Measurements from ENCODE around the gene PALLD. TPM values are rescaled to one million over a fixed set of nuclear protein-coding genes. Genes with fewer than 3 reads are reported as not detected.

PALLD gene
- total and polyA plus RNA-seq, 2 of the 8 experiments (the other 6 are each of a cell fraction or from before 2014, with no cell fraction given): 10.5 to 25.0 TPM

DNA sequence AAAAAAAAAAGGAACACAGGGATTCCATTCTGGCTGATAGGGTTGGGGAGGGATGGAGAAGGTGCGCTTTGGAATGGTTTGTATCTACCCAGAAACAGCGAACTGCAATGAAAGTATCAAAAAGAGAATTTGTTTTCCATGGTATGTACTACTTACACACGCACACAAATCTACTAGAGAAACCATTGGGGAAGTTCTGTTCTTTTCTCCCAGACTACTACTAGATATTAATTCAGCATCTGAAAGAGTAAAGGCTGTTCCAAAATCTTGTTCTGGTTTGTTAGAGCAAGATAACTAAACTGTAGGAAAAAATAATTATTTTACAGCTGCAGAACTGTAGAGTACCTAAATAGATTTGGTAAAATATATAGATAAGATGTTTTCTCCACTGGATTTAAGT lies 394.8 kb downstream of the PALLD start:
- H3K4me2 ChIP-seq (ENCODE audit: insufficient read depth in 1 of 2, low read depth in 2 of 2, low read length in 2 of 2): no peak overlapping the region

More for the DNA sequence above, 394.8 kb downstream of the PALLD start:
- H3K36me3 ChIP-seq (ENCODE audit: control insufficient read depth in 2 of 4, insufficient read depth in 4 of 4, low read length in 3 of 4): peaks cover 2 to 25% (median 16%) of the 10 kb centered on the region in 4 experiments; a peak in 6 of 8 replicates
- no peaks in the 10 kb centered on the region for H3K27me3 ChIP-seq (replicated peaks in 1 of 4; ENCODE audit: control insufficient read depth in 3 of 4, extremely low read depth in 1 of 4, insufficient read depth in 3 of 4, low read length in 3 of 4)
- no peak overlapping the region for H3K18ac ChIP-seq (ENCODE audit: extremely low read depth, low read length)
- no peak overlapping the region for H2BK12ac ChIP-seq (ENCODE audit: low read depth, low read length)
- H2AK5ac ChIP-seq (ENCODE audit: low read depth, low read length): no peak overlapping the region
- H3K79me2 ChIP-seq (ENCODE audit: control insufficient read depth in 1 of 2, insufficient read depth in 2 of 2, low read length in 2 of 2): no peaks in the 10 kb centered on the region
- no peak overlapping the region for H3K56ac ChIP-seq (replicated peaks; ENCODE audit: insufficient read length, low read depth, low read length)
- no peak overlapping the region for H3K14ac ChIP-seq (ENCODE audit: insufficient read length)
- no peak for FAIRE-seq
- H2AFZ ChIP-seq (ENCODE audit: low read length): no peak overlapping the region
- no peak overlapping the region for H4K8ac ChIP-seq (ENCODE audit: extremely low read depth, insufficient read depth, low read length)
- no peak overlapping the region for H3K4ac ChIP-seq (replicated peaks; ENCODE audit: insufficient read length, low read depth, low read length)
- H3K27ac ChIP-seq (ENCODE audit: low read depth, low read length): no peak overlapping the region
- no peaks in the 10 kb centered on the region for H3K9me3 ChIP-seq (ENCODE audit: insufficient read depth in 2 of 2, low read depth in 1 of 2, low read length in 1 of 2)
- POLR2A ChIA-PET (ENCODE audit: partially characterized antibody): no interaction called here
- CTCF ChIA-PET (ENCODE audit: partially characterized antibody): no interaction called here
- H4K20me1 ChIP-seq (replicated peaks in 1 of 2; ENCODE audit: control insufficient read depth in 1 of 2, insufficient read depth in 2 of 2, low read length in 2 of 2): no peaks in the 10 kb centered on the region
- TF ChIP-seq, protein P1, sequence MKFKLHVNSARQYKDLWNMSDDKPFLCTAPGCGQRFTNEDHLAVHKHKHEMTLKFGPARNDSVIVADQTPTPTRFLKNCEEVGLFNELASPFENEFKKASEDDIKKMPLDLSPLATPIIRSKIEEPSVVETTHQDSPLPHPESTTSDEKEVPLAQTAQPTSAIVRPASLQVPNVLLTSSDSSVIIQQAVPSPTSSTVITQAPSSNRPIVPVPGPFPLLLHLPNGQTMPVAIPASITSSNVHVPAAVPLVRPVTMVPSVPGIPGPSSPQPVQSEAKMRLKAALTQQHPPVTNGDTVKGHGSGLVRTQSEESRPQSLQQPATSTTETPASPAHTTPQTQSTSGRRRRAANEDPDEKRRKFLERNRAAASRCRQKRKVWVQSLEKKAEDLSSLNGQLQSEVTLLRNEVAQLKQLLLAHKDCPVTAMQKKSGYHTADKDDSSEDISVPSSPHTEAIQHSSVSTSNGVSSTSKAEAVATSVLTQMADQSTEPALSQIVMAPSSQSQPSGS (IDR thresholded peaks at IDR 0.05; ENCODE audit: low read length): no peak
- TF ChIP-seq TEAD4 (IDR thresholded peaks at IDR 0.05; ENCODE audit: low read depth, low read length) (no peak), PHF8 (conservative IDR thresholded peaks at IDR 0.05; ENCODE audit: low read depth, low read length) (no peak), SIN3A (conservative IDR thresholded peaks at IDR 0.05 in 1 of 2, IDR thresholded peaks at IDR 0.05 in 1 of 2; ENCODE audit: low read depth in 1 of 2, low read length in 2 of 2) (no peak), CREB1 (IDR thresholded peaks at IDR 0.05) (no peak)
- WGBS, 2 experiments (ENCODE audit: extremely low coverage in 1 of 2, insufficient coverage in 1 of 2, insufficient read length in 1 of 2, insufficient replicate concordance in 2 of 2, low coverage in 1 of 2, low lambda C conversion rate in 2 of 2, missing lambda C conversion rate in 1 of 2): 84% methylated on average over 3 of the region's 3 CpGs; no CpG with 5 or more reads in 1 of the 2 experiments
- no peak overlapping the region for H3K23ac ChIP-seq (ENCODE audit: insufficient read length)
- H3K4me3 ChIP-seq (ENCODE audit: extremely low read depth in 1 of 4, insufficient read depth in 2 of 4, low read depth in 3 of 4, low read length in 4 of 4): no peak overlapping the region
- H4K5ac ChIP-seq (ENCODE audit: insufficient read length, low read depth, low read length): no peak overlapping the region
- H3K23me2 ChIP-seq (ENCODE audit: low read depth, low read length): no peaks in the 10 kb centered on the region
- no peak overlapping the region for H2BK5ac ChIP-seq (ENCODE audit: low read depth, low read length)
- no peaks in the 10 kb centered on the region for H3K79me1 ChIP-seq (ENCODE audit: low read depth, low read length)
- H2BK15ac ChIP-seq (ENCODE audit: low read length): no peak overlapping the region
- H3K4me1 ChIP-seq (replicated peaks in 1 of 4; ENCODE audit: control insufficient read depth in 3 of 4, insufficient read depth in 4 of 4, low read length in 3 of 4): no peaks in the 10 kb centered on the region
- H4K91ac ChIP-seq (replicated peaks; ENCODE audit: insufficient read length, low read length): no peak overlapping the region
- H2BK20ac ChIP-seq (ENCODE audit: low read length): no peak overlapping the region
- H2BK120ac ChIP-seq (replicated peaks; ENCODE audit: low read depth, low read length): no peak overlapping the region
- no peak overlapping the region for H3K9ac ChIP-seq (replicated peaks in 1 of 4; ENCODE audit: extremely low read depth in 1 of 4, low read depth in 3 of 4, low read length in 3 of 4)
- no peak for DNase-seq (ENCODE audit: low read depth in 1 of 2, low spot score in 2 of 2)

Measured in H1 (cell line).